IgD-negative memory B cell (primary cell): ENCODE results near the gene ACTL7A. TPM values are rescaled to one million over a fixed set of nuclear protein-coding genes. Genes with fewer than 3 reads are reported as not detected.
"Not testable (repeated sequence)": the region's sequence is repeated elsewhere in the genome, so short reads cannot be mapped to it uniquely, and the experiment has no call there.

Experiments
- H3K27ac Mint-ChIP-seq, 3 donors: one replicate each; pipeline ENCODE4 v1.8.0; 2020 to 2022; ENCODE audit warnings: mild to moderate bottlenecking in 3 of 3, mixed read lengths in 3 of 3, moderate library complexity in 1 of 3
- H3K27me3 Mint-ChIP-seq: one replicate; pipeline ENCODE4 v1.8.0; 2021; ENCODE audit warnings: mixed read lengths
- H3K36me3 Mint-ChIP-seq: one replicate; pipeline ENCODE4 v1.8.0; 2020; ENCODE audit warnings: mild to moderate bottlenecking, mixed read lengths
- H3K4me1 Mint-ChIP-seq, 3 donors: one replicate each; pipeline ENCODE4 v1.8.0; 2020 to 2022; ENCODE audit warnings: mixed read lengths in 3 of 3, mild to moderate bottlenecking in 1 of 3
- H3K4me3 Mint-ChIP-seq, 4 donors: one replicate each; pipeline ENCODE4 v1.8.0; 2020 to 2022; ENCODE audit warnings: mild to moderate bottlenecking in 4 of 4, mixed read lengths in 4 of 4, moderate library complexity in 3 of 4
- H3K9me3 Mint-ChIP-seq, 3 donors: one replicate each; pipeline ENCODE4 v1.8.0; 2020 to 2021; ENCODE audit warnings: mixed read lengths in 3 of 3, mild to moderate bottlenecking in 1 of 3
- polyA plus RNA-seq: library from polyadenylated mRNA; unstranded; fragments of 300-500 nt; fragmentation: Illumina TruSeq; gene quantifications from one replicate; pipeline ENCODE4 v1.2.3, GENCODE V29; 2021

Gene ACTL7A
- polyA plus RNA-seq, 1 donor from 2014 or later = not detected

DNA sequence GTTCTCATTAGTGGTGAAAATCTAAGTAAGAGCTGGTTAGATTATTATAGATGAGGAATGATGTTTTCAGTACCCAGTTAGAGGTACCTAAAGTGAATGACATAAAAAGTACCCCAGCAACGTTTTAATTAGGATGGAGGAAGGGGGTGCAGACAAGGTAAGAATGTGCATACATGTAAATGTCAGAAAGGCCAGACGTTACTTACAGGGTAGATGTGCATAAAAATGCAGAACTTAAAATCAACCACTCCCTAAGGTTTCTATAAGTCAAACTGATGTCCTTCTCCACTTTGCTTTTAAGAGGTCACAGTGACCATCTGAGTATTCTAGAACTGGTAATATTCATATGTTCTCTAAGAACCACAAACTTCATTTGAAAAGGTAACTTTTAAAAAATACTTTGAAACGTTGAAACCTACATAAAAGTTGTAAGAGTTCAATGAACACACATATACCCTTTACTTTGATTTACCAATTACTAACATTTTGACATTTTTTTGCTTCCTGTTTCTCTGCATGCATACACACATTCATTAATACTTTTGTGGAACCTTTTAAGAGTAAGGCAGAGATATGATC is 18.8 kb downstream of the ACTL7A start:
- Mint-ChIP-seq H3K4me1 (peaks cover 0 to 2% (median 0%) of the 10 kb centered on the region in 3 donors), H3K27ac (peak overlapping the region in 1 of 3 donors; percentile 9), H3K36me3 (peaks cover 13% of the 10 kb centered on the region), H3K9me3 (no peaks in the 10 kb centered on the region), H3K4me3 (no peak overlapping the region), H3K27me3 (no peaks in the 10 kb centered on the region)

DNA sequence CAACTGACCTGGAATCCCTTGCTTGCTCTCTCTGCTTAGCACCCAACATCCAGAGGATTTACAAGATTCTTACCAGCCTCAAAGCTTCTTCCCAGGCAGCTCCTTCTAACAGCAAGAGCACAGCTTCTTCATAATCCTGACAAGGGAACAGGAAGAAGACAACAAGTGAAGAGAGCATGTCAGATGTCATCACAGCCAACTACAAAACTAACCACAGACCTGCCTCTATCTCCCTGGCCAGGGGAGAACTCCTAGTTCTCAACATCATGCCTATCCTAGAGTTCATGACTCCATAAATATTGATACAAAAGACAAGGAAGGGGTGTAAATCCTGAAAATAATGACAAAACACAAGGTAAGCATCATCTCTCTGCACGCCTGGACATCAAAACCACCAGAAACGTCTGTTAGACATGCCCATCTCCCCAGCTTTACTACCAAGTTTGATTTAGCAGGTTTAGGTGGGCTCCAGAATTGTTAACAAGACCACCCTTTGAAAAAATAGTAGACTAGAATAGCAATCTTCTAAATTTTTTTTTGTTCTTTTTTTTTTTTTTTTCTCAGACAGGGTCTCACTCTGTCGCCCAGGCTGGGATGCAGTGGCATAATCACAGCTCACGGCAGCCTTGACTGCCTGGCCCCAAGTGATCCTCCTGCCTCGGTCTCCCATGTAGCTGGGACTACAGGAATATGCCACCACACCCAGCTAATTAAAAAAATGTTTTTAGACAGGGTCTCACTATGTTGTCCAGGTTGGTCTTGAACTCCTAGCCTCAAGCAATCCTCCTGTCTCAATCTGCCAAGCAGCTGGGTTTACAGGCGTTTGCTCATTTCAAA is 20.2 kb downstream of the ACTL7A start:
- no peak overlapping the region for H3K27ac Mint-ChIP-seq
- H3K4me3 Mint-ChIP-seq = no peak overlapping the region
- H3K4me1 Mint-ChIP-seq = peaks cover 0 to 2% (median 0%) of the 10 kb centered on the region in 3 donors
- H3K27me3 Mint-ChIP-seq = no peaks in the 10 kb centered on the region
- H3K9me3 Mint-ChIP-seq = no peaks in the 10 kb centered on the region
- H3K36me3 Mint-ChIP-seq = peaks cover 11% of the 10 kb centered on the region

DNA sequence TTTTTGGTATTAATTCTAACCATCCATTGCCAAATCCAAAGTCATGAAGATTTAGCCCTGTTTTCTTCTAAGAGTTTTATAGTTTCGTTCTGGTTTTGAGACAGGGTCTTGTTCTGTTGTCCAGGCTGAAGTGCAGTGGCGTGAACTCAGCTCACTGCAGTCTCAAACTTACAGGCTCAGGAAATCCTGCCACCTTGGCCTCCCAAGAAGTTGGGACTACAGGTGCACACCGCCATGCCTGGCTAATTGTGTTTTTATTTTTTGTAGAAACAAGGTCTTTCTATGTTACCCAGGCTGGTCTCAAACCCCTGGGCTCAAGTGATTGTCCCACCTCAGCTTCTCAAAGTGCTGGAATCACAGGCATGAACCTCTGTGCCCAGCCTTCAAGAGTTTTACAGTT is 21.0 kb downstream of the ACTL7A start:
- no peaks in the 10 kb centered on the region for H3K9me3 Mint-ChIP-seq
- no peak overlapping the region for H3K27ac Mint-ChIP-seq
- H3K4me3 Mint-ChIP-seq = no peak overlapping the region
- H3K4me1 Mint-ChIP-seq = peaks cover 0 to 2% (median 0%) of the 10 kb centered on the region in 3 donors
- peaks cover 13% of the 10 kb centered on the region for H3K36me3 Mint-ChIP-seq
- no peaks in the 10 kb centered on the region for H3K27me3 Mint-ChIP-seq

GRCh38 chr9:108884701-108885100 is 22.6 kb downstream of the ACTL7A start:
- no peak overlapping the region for H3K4me3 Mint-ChIP-seq
- H3K4me1 Mint-ChIP-seq = peaks cover 0 to 2% (median 0%) of the 10 kb centered on the region in 3 donors
- H3K9me3 Mint-ChIP-seq = no peaks in the 10 kb centered on the region
- peaks cover 8% of the 10 kb centered on the region for H3K36me3 Mint-ChIP-seq
- no peak overlapping the region for H3K27ac Mint-ChIP-seq
- H3K27me3 Mint-ChIP-seq = no peaks in the 10 kb centered on the region

DNA sequence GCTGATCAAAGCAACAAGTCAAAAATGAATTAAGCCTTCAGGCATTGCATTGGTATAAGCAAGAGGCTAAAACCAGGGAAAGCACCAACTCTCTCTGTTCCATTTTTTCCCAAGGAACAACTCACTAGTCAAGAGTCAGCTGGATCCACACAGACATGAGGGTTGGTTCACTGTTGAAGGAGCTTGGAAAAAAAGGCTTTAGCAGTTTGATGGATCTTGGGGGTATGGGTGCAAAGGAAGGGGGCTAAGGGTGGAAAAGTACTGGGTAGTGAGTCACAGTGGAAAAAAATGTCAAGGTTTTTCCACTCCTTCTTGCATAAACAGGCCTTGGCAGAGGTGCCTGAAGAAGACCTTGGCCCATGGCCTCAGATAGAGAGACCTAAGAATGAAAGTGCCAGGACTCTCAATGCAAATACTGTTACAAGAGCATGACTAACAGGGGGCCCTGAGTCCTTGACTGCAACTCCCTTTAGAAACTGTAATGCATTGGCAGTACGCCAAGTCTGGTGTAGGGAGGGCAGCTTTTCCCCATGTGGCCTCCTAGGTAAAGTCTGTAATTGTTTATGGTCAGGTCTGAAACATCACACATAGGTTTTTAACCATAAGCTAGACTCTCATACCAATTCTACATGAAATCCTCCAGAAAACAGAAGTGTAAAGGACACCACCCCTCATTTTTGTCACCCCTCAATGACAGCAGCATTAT is 23.7 kb downstream of the ACTL7A start:
- Mint-ChIP-seq H3K36me3 (peaks cover 13% of the 10 kb centered on the region), H3K27ac (no peak overlapping the region), H3K9me3 (no peaks in the 10 kb centered on the region), H3K27me3 (no peaks in the 10 kb centered on the region), H3K4me1 (peaks cover 0 to 2% (median 0%) of the 10 kb centered on the region in 3 donors), H3K4me3 (no peak overlapping the region)

DNA sequence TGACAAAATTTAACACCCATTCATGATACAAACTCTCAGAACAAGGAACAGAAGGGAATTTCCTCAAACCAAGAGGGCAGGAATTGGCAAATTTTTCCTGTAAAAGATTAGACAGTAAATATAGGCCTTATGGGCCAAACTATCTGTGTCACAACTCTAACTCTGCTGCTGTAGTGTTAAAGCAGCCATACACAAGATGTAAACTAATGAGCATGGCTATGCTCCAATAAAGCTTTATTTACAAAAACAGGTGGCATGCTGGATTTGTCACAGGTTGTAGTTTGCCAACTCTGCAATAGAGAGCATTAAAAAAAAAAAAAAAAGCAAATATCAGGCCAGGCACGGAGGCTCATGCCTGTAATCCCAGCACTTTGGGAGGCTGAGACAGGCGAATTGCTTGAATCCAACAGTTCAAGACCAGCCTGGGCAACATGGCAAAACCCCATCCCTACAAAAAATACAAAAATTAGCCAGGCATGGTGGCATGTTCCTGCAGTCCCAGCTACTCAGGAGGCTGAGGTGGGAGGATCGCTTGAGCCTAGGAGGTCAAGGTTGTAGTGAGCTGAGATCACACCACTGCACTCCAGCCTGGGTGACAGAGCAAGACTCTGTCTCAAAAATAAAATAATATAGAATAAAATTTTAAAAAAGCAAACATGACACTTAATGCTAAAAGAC is 24.7 kb downstream of the ACTL7A start:
- H3K27ac Mint-ChIP-seq, H3K9me3 Mint-ChIP-seq, H3K27me3 Mint-ChIP-seq, H3K4me3 Mint-ChIP-seq, H3K4me1 Mint-ChIP-seq: not testable (repeated sequence)
- peaks cover 13% of the 10 kb centered on the region for H3K36me3 Mint-ChIP-seq

DNA sequence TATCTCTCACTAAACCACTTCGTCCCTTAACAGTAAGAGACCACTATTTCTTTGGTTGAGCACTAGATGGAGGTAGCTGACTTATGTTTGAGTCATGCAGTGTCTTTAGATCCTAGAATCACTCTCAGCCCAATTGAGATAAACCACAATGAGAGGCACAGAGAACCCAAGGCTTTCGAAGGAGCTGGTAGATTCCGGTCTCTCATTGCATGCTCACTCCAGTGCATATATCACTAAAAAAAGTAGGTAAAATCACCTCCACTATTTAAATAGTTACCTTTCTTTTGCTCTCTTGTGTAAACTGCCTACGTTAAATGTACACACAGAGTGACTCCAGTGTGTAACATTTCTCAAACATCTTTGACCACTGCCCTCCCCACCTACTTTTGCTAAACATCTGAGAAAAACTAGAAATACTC is 27.6 kb downstream of the ACTL7A start:
- Mint-ChIP-seq H3K36me3 (peaks cover 15% of the 10 kb centered on the region), H3K9me3 (no peaks in the 10 kb centered on the region), H3K4me3 (no peak overlapping the region), H3K27ac (no peak overlapping the region), H3K27me3 (no peaks in the 10 kb centered on the region), H3K4me1 (peaks cover 0 to 2% (median 0%) of the 10 kb centered on the region in 3 donors)

GRCh38 chr9:108894225-108894997 is 32.3 kb downstream of the ACTL7A start:
- no peaks in the 10 kb centered on the region for H3K4me1 Mint-ChIP-seq
- no peaks in the 10 kb centered on the region for H3K27me3 Mint-ChIP-seq
- no peaks in the 10 kb centered on the region for H3K9me3 Mint-ChIP-seq
- no peak overlapping the region for H3K27ac Mint-ChIP-seq
- peaks cover 27% of the 10 kb centered on the region for H3K36me3 Mint-ChIP-seq
- no peak overlapping the region for H3K4me3 Mint-ChIP-seq

- Mint-ChIP-seq H3K4me3 (no peak overlapping the region), H3K27me3 (no peaks in the 10 kb centered on the region), H3K36me3 (peaks cover 28% of the 10 kb centered on the region), H3K27ac (no peak overlapping the region), H3K9me3 (no peaks in the 10 kb centered on the region), H3K4me1 (no peaks in the 10 kb centered on the region)
These were observed 35.4 kb downstream of the ACTL7A start for GRCh38 chr9:108897324-108898096.

GRCh38 chr9:108899023-108899695 is 37.1 kb downstream of the ACTL7A start:
- H3K27ac Mint-ChIP-seq, H3K4me1 Mint-ChIP-seq, H3K27me3 Mint-ChIP-seq, H3K4me3 Mint-ChIP-seq, H3K9me3 Mint-ChIP-seq: not testable (repeated sequence)
- H3K36me3 Mint-ChIP-seq = peaks cover 26% of the 10 kb centered on the region

- H3K4me3 Mint-ChIP-seq = no peak overlapping the region
- H3K27me3 Mint-ChIP-seq = no peaks in the 10 kb centered on the region
- peak overlapping the region in 1 of 3 donors; percentile 73 for H3K27ac Mint-ChIP-seq
- H3K9me3 Mint-ChIP-seq = no peaks in the 10 kb centered on the region
- peaks cover 26% of the 10 kb centered on the region for H3K36me3 Mint-ChIP-seq
- H3K4me1 Mint-ChIP-seq = no peaks in the 10 kb centered on the region
These were observed 38.1 kb downstream of the ACTL7A start for GRCh38 chr9:108900176-108900575.

DNA sequence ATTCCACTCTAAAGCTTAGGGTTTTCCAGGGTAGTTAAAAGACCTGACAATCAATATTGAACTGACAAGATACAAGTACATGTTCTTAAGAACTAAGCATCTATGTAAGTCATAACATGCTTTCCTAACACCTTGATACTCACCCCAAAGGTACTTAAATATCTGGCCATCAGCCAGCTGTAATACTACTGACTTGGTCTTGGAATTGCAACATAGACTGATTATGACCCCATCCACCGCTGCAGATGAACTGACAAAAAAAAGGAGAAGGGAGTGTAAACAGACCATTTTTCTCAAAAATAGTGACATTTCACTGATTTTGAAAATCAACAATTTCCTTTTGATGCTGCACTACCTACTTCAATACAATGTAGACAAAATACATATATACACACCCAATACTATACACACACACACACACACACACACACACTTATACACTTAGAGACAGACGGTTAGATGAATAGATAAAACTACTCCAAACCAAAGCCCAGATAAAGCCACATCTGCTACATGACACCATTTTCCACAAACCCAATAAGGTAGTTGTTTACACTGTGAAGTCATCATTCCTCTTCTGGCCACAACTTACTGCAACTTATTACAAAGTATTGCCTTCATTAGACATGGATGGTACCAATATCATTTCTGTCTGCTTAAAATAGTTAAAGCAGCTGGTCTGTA is 41.5 kb downstream of the ACTL7A start:
- no peak overlapping the region for H3K4me3 Mint-ChIP-seq
- H3K9me3 Mint-ChIP-seq = no peaks in the 10 kb centered on the region
- peaks cover 22% of the 10 kb centered on the region for H3K36me3 Mint-ChIP-seq
- no peak overlapping the region for H3K27ac Mint-ChIP-seq
- H3K27me3 Mint-ChIP-seq = no peaks in the 10 kb centered on the region
- H3K4me1 Mint-ChIP-seq = peaks cover 0 to 2% (median 0%) of the 10 kb centered on the region in 3 donors

GRCh38 chr9:108904161-108904560 is 42.1 kb downstream of the ACTL7A start:
- Mint-ChIP-seq H3K9me3 (no peaks in the 10 kb centered on the region), H3K4me1 (peaks cover 0 to 2% (median 0%) of the 10 kb centered on the region in 3 donors), H3K27ac (no peak overlapping the region), H3K27me3 (no peaks in the 10 kb centered on the region), H3K4me3 (no peak overlapping the region), H3K36me3 (peaks cover 22% of the 10 kb centered on the region)
